IMR-90 (cell line): Measurements from ENCODE around the gene RMI2. TPM values are rescaled to one million over a fixed set of nuclear protein-coding genes. Genes with fewer than 3 reads are reported as not detected.

ENCODE experiments used
- ATAC-seq: fragments of 200-7000 bp; cut with Tn5 transposase; 2 replicates; pipeline ENCODE4 v1.9.1; 2020; ENCODE audit warnings: low read depth, mild to moderate bottlenecking, moderate library complexity
- BruUV-seq: library from RNA; stranded (reverse); fragments of 400-500 nt; replicated peaks from 2 replicates; lab custom pipeline; 2021; lab: Mats Ljungman, UMichigan
- CTCF ChIA-PET: fragments of 300-600 bp; formaldehyde crosslinking; extraction: SDS; loops from one replicate; lab custom pipeline; 2021; ENCODE audit warnings: antibody characterized with exemption; lab: Yijun Ruan, JAX
- POLR2A ChIA-PET: fragments of 300-600 bp; sonication (Branson Sonifier 250); formaldehyde crosslinking; loops from one replicate; lab custom pipeline; 2022; ENCODE audit warnings: antibody characterized with exemption; ENCODE audit not compliant: unreplicated experiment; lab: Charles Lee
- DNase-seq: peaks from one replicate; pipeline ENCODE4 v3.0.0; 2013
- H2AFZ ChIP-seq: replicated peaks from 2 replicates; pipeline ENCODE3; 2013; ENCODE audit warnings: low read length, mild to moderate bottlenecking; ENCODE audit not compliant: poor library complexity
- H2AK5ac ChIP-seq: 2 replicates; pipeline ENCODE4 v1.6.1; 2013; ENCODE audit warnings: low read depth, low read length, inconsistent platforms
- H2AK9ac ChIP-seq: replicated peaks from 2 replicates; pipeline ENCODE3; 2013; ENCODE audit warnings: mild to moderate bottlenecking, low read depth, low read length, moderate library complexity; ENCODE audit not compliant: poor library complexity
- H2BK120ac ChIP-seq: 2 replicates; pipeline ENCODE4 v1.6.1; 2013; ENCODE audit warnings: low read depth, low read length, inconsistent platforms
- H2BK15ac ChIP-seq: 3 replicates; pipeline ENCODE4 v1.6.1; 2013; ENCODE audit warnings: low read depth, low read length, inconsistent platforms
- H2BK20ac ChIP-seq: 2 replicates; pipeline ENCODE4 v1.6.1; 2013; ENCODE audit warnings: low read depth, mild to moderate bottlenecking, inconsistent platforms, low read length, moderate library complexity
- H2BK5ac ChIP-seq: 2 replicates; pipeline ENCODE4 v1.6.1; 2013; ENCODE audit warnings: mild to moderate bottlenecking, low read depth, low read length, inconsistent platforms; ENCODE audit not compliant: poor library complexity, severe bottlenecking
- H3K14ac ChIP-seq: replicated peaks from 2 replicates; pipeline ENCODE4 v1.6.1; 2013; ENCODE audit warnings: low read depth, low read length, inconsistent platforms
- H3K18ac ChIP-seq: 2 replicates; pipeline ENCODE4 v1.6.1; 2013; ENCODE audit warnings: low read depth, low read length, control low read depth
- H3K23ac ChIP-seq: 2 replicates; pipeline ENCODE4 v1.6.1; 2013; ENCODE audit warnings: low read depth, low read length, inconsistent platforms
- H3K27ac ChIP-seq: 2 replicates; pipeline ENCODE4 v1.5.1; 2013; ENCODE audit warnings: mild to moderate bottlenecking, control low read depth, low read length; ENCODE audit not compliant: insufficient read depth
- H3K27me3 ChIP-seq: 2 replicates; pipeline ENCODE4 v1.6.1; 2013; ENCODE audit warnings: low read length; ENCODE audit not compliant: control insufficient read depth, insufficient read depth
- H3K36me3 ChIP-seq: 2 replicates; pipeline ENCODE4 v1.6.1; 2013; ENCODE audit warnings: low read length, mixed read lengths; ENCODE audit not compliant: control insufficient read depth, insufficient read depth
- H3K4ac ChIP-seq: 2 replicates; pipeline ENCODE4 v1.6.1; 2013; ENCODE audit warnings: low read depth, low read length, inconsistent platforms
- H3K4me1 ChIP-seq: 2 replicates; pipeline ENCODE4 v1.6.1; 2013; ENCODE audit warnings: low read length, mixed read lengths; ENCODE audit not compliant: control insufficient read depth, insufficient read depth
- H3K4me2 ChIP-seq: 2 replicates; pipeline ENCODE4 v1.6.1; 2013; ENCODE audit warnings: low read depth, mild to moderate bottlenecking, control low read depth, low read length, moderate library complexity
- H3K4me3 ChIP-seq: 2 replicates; pipeline ENCODE4 v1.5.1; 2013; ENCODE audit warnings: low read depth, mild to moderate bottlenecking, control low read depth, low read length, moderate library complexity; ENCODE audit not compliant: insufficient read depth
- H3K56ac ChIP-seq: 2 replicates; pipeline ENCODE4 v1.6.1; 2013; ENCODE audit warnings: low read length, inconsistent platforms; ENCODE audit not compliant: insufficient read depth; ENCODE audit errors: extremely low read depth
- H3K79me1 ChIP-seq, 2 experiments: 2 replicates each; pipeline ENCODE4 v1.6.1; 2013; ENCODE audit warnings: low read length in 2 of 2, inconsistent platforms in 1 of 2, low read depth in 1 of 2
- H3K9ac ChIP-seq: 2 replicates; pipeline ENCODE4 v1.6.1; 2013; ENCODE audit warnings: low read depth, low read length, control low read depth
- H3K9me1 ChIP-seq: 2 replicates; pipeline ENCODE4 v1.6.1; 2013; ENCODE audit warnings: low read length, inconsistent platforms; ENCODE audit not compliant: insufficient read depth
- H3K9me3 ChIP-seq: 2 replicates; pipeline ENCODE4 v1.6.1; 2013; ENCODE audit warnings: low read length; ENCODE audit not compliant: control insufficient read depth, insufficient read depth
- H4K20me1 ChIP-seq: 2 replicates; pipeline ENCODE4 v1.6.1; 2013; ENCODE audit warnings: low read length, inconsistent platforms; ENCODE audit not compliant: insufficient read depth
- H4K5ac ChIP-seq: 2 replicates; pipeline ENCODE4 v1.6.1; 2013; ENCODE audit warnings: mild to moderate bottlenecking, low read depth, low read length, control low read depth
- H4K8ac ChIP-seq, 2 experiments: 2 replicates each; pipeline ENCODE4 v1.6.1; 2013; ENCODE audit warnings: low read depth in 2 of 2, low read length in 2 of 2, control low read depth in 1 of 2, inconsistent platforms in 1 of 2
- H4K91ac ChIP-seq: 2 replicates; pipeline ENCODE4 v1.6.1; 2013; ENCODE audit warnings: low read depth, low read length, inconsistent platforms; ENCODE audit not compliant: insufficient read depth
- CEBPB ChIP-seq: IDR thresholded peaks from 2 replicates; pipeline ENCODE4 v1.6.1; 2012; ENCODE audit warnings: low read depth, low read length, improper control_type of control experiment
- CHD1 ChIP-seq: IDR thresholded peaks from 2 replicates; pipeline ENCODE4 v1.6.1; 2012; ENCODE audit warnings: low read depth, low read length, improper control_type of control experiment
- FOS ChIP-seq: fragments of 150-350 bp; IDR thresholded peaks from 2 replicates; pipeline ENCODE4 v1.6.1; 2016; ENCODE audit warnings: low read depth, low read length
- MAFK ChIP-seq: IDR thresholded peaks from 2 replicates; pipeline ENCODE4 v1.6.1; 2012; ENCODE audit warnings: low read depth, low read length, improper control_type of control experiment
- MAZ ChIP-seq: IDR thresholded peaks from 2 replicates; pipeline ENCODE4 v1.6.1; 2012; ENCODE audit warnings: low read depth, mild to moderate bottlenecking, low read length, improper control_type of control experiment, moderate library complexity, borderline replicate concordance
- NFE2L2 ChIP-seq: fragments of 150-350 bp; IDR thresholded peaks from 2 replicates; pipeline ENCODE4 v1.6.1; 2016; ENCODE audit warnings: low read depth, mild to moderate bottlenecking, low read length
- RAD21 ChIP-seq: IDR thresholded peaks from 2 replicates; pipeline ENCODE4 v1.6.1; 2012; ENCODE audit warnings: low read length, improper control_type of control experiment
- RCOR1 ChIP-seq: IDR thresholded peaks from 2 replicates; pipeline ENCODE4 v1.6.1; 2012; ENCODE audit warnings: mild to moderate bottlenecking, low read length, improper control_type of control experiment; ENCODE audit not compliant: insufficient replicate concordance
- RFX5 ChIP-seq: IDR thresholded peaks from 2 replicates; pipeline ENCODE4 v1.8.0; 2012; ENCODE audit warnings: low read depth, mild to moderate bottlenecking, low read length, moderate library complexity
- SMC3 ChIP-seq: fragments of 150-350 bp; IDR thresholded peaks from 2 replicates; pipeline ENCODE4 v1.6.1; 2016; ENCODE audit warnings: low read depth, mild to moderate bottlenecking, antibody characterized with exemption, low read length, moderate library complexity
- WGBS, 2 experiments: methylation state at CpG; one replicate each; pipeline versions ENCODE4 v1.1.5 to v1.1.7; 2013; ENCODE audit warnings: missing lambda C conversion rate in 2 of 2; ENCODE audit not compliant: insufficient read length in 1 of 2; ENCODE audit errors: extremely low coverage in 2 of 2; 5-methylcytosine and 5-hydroxymethylcytosine counted together
- dilution Hi-C: fragments of 300-500 bp; cut with HindIII; formaldehyde crosslinking; loops from one replicate; pipeline ENCODE4 v1.14.3; 2018; ENCODE audit warnings: low sequenced_read_pairs; ENCODE audit not compliant: unreplicated experiment
- in situ Hi-C: fragments of 300-500 bp; cut with MboI; formaldehyde crosslinking; loops from 3 replicates; pipeline ENCODE4 v1.14.3; 2019; ENCODE audit warnings: low sequenced_read_pairs, inconsistent platforms, mixed read lengths
- intact Hi-C: fragments of 100-400 bp; cut with micrococcal nuclease; formaldehyde crosslinking; loops from 2 replicates; pipeline ENCODE4 v1.10.0; 2022
- polyA plus RNA-seq, 3 experiments: library from polyadenylated mRNA; depleted of rRNA; stranded (reverse); fragments of >200 nt; gene quantifications; 2 replicates each; pipeline ENCODE4 v1.2.3, GENCODE V29; 2012; ENCODE audit warnings: low replicate concordance in 1 of 3
- total RNA-seq: library from RNA; depleted of rRNA; stranded (reverse); fragments of >200 nt; gene quantifications from 2 replicates; pipeline ENCODE4 v1.2.3, GENCODE V29; 2012
- TF ChIP-seq, protein P1 (sequence below): fragments of 150-350 bp; IDR thresholded peaks from 2 replicates; pipeline ENCODE4 v1.6.1; 2016; ENCODE audit warnings: low read depth, mild to moderate bottlenecking, low read length, moderate library complexity, borderline replicate concordance
- TF ChIP-seq, protein P2 (sequence below): conservative IDR thresholded peaks from 2 replicates; pipeline ENCODE4 v1.5.1; 2012; ENCODE audit warnings: mild to moderate bottlenecking, low read depth, low read length, improper control_type of control experiment
- TF ChIP-seq, protein P3 (sequence below): fragments of 150-350 bp; IDR thresholded peaks from 2 replicates; pipeline ENCODE4 v1.6.1; 2017; ENCODE audit warnings: mild to moderate bottlenecking, antibody characterized with exemption, low read length, low read depth

RMI2 gene
- total and polyA plus RNA-seq, 2 of the 4 experiments (the other 2 are of a cell fraction): 3.2 to 5.6 TPM

DNA sequence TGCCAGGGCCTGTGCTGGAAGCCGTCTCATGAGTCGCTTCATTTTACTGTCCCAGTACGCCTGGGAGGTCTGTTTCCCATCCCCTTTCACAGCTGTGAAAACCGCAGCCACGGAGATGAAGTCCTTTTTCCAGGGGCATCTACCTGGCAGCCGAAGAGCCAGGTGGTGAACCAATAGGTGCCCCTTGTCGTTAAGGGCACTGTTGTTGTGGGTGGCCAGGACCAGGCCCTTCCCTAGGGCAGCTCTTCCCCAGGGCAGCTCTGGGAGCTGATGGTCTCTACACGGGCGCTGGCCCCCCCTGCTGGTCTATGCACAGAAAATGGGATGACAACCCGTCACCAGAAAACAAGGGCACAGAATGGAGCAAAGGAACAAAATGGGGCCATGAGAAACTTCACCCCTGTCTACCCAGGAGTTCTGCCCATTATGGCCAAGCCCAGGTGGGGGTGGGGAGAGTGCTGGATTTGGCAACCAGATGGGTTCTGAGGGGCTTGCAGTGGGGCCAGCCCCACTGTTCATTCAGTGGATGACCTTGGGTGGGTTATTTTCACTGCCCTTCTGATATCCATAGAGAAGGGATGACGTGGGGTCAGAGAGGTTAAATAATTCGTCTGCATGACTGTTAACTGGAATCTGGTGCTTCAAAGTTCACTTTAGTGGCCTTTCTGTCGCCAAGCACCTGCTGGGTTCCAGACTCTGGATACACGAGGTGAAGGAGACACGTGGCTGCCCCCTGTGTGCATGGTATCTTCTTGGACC is 11.5 kb downstream of the RMI2 start:
- H3K27ac ChIP-seq: peak overlapping the region; percentile 44; the same call in 1 of the 2 replicates
- TF ChIP-seq, protein P1, sequence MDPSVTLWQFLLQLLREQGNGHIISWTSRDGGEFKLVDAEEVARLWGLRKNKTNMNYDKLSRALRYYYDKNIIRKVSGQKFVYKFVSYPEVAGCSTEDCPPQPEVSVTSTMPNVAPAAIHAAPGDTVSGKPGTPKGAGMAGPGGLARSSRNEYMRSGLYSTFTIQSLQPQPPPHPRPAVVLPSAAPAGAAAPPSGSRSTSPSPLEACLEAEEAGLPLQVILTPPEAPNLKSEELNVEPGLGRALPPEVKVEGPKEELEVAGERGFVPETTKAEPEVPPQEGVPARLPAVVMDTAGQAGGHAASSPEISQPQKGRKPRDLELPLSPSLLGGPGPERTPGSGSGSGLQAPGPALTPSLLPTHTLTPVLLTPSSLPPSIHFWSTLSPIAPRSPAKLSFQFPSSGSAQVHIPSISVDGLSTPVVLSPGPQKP: no peak
- TF ChIP-seq NFE2L2: no peak
- peak; percentile 71; the same call in 1 of the 2 replicates for TF ChIP-seq CHD1
- TF ChIP-seq CEBPB: no peak
- no peak for TF ChIP-seq MAZ
- TF ChIP-seq, protein P2, sequence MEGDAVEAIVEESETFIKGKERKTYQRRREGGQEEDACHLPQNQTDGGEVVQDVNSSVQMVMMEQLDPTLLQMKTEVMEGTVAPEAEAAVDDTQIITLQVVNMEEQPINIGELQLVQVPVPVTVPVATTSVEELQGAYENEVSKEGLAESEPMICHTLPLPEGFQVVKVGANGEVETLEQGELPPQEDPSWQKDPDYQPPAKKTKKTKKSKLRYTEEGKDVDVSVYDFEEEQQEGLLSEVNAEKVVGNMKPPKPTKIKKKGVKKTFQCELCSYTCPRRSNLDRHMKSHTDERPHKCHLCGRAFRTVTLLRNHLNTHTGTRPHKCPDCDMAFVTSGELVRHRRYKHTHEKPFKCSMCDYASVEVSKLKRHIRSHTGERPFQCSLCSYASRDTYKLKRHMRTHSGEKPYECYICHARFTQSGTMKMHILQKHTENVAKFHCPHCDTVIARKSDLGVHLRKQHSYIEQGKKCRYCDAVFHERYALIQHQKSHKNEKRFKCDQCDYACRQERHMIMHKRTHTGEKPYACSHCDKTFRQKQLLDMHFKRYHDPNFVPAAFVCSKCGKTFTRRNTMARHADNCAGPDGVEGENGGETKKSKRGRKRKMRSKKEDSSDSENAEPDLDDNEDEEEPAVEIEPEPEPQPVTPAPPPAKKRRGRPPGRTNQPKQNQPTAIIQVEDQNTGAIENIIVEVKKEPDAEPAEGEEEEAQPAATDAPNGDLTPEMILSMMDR: peak; percentile 77
- TF ChIP-seq SMC3: peak; percentile 68
- TF ChIP-seq FOS: no peak
- TF ChIP-seq RFX5: no peak
- TF ChIP-seq MAFK: no peak
- TF ChIP-seq, protein P3, sequence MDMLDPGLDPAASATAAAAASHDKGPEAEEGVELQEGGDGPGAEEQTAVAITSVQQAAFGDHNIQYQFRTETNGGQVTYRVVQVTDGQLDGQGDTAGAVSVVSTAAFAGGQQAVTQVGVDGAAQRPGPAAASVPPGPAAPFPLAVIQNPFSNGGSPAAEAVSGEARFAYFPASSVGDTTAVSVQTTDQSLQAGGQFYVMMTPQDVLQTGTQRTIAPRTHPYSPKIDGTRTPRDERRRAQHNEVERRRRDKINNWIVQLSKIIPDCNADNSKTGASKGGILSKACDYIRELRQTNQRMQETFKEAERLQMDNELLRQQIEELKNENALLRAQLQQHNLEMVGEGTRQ: no peak
- peak; percentile 80 for TF ChIP-seq RAD21
- TF ChIP-seq RCOR1: no peak

More for the DNA sequence above, 11.5 kb downstream of the RMI2 start:
- no peaks in the 10 kb centered on the region for H4K20me1 ChIP-seq
- in situ Hi-C loops (loop anchor here (10.0 kb wide), 1 partner anchor 252 kb away; no protein-coding TSS in a partner anchor), dilution Hi-C loops (no loop called here), intact Hi-C loops (loop anchor here (1.0 to 5.0 kb wide), 3 partner anchors 100 to 392 kb away; partner anchors contain the start of gene SOCS1)
- peak overlapping the region; percentile 91 for H3K14ac ChIP-seq
- H3K18ac ChIP-seq: peak overlapping the region; percentile 74; the same call in 1 of the 2 replicates
- H3K4me1 ChIP-seq: peaks cover 45% of the 10 kb centered on the region
- no peak overlapping the region for H3K4me3 ChIP-seq
- peak overlapping the region; percentile 45; the same call in 1 of the 2 replicates for H4K5ac ChIP-seq
- H2BK20ac ChIP-seq: peak overlapping the region; percentile 97
- H4K91ac ChIP-seq: peak overlapping the region; percentile 81
- H2BK5ac ChIP-seq: no peak overlapping the region
- CTCF ChIA-PET: interaction anchor here (0.5 to 1.3 kb wide), 8 partner anchors 27 to 392 kb away, joined by 3 to 7 read pairs (median 4); partner anchors contain the start of gene SOCS1
- DNase-seq (peak; percentile 61), ATAC-seq (peak; percentile 67)
- peaks cover 20% of the 10 kb centered on the region for H3K9me1 ChIP-seq
- peak overlapping the region; percentile 97 for H2AK5ac ChIP-seq
- no peaks in the 10 kb centered on the region for H3K9me3 ChIP-seq
- peak overlapping the region; percentile 97 for H2BK120ac ChIP-seq
- H4K8ac ChIP-seq: peak overlapping the region in 1 of 2 experiments; percentile 88; a peak in 2 of 4 replicates
- H3K36me3 ChIP-seq: no peaks in the 10 kb centered on the region
- H3K4me2 ChIP-seq: no peak overlapping the region
- peak overlapping the region; percentile 2; the same call in 1 of the 2 replicates for H3K23ac ChIP-seq
- H3K79me1 ChIP-seq: peaks cover 11 to 47% of the 10 kb centered on the region in 2 experiments
- H2AK9ac ChIP-seq: peak overlapping the region; percentile 98
- peak overlapping the region; percentile 94; the same call in 2 of the 3 replicates for H2BK15ac ChIP-seq
- peak overlapping the region; percentile 37; the same call in 1 of the 2 replicates for H3K9ac ChIP-seq
- H3K27me3 ChIP-seq: no peaks in the 10 kb centered on the region
- POLR2A ChIA-PET: no interaction called here
- no peak overlapping the region for H3K56ac ChIP-seq
- BruUV-seq: no TSS peak
- H2AFZ ChIP-seq: peak overlapping the region; percentile 84
- 76% methylated on average over 4 of the region's 15 CpGs; no CpG with 5 or more reads in 1 of the 2 experiments for WGBS, 2 experiments
- peak overlapping the region; percentile 97 for H3K4ac ChIP-seq
